GM10266 (cell line): ENCODE results near the gene CABLES1.
A peak's percentile ranks its signal among the peaks of the same experiment; 100 is the strongest.

Source experiments
- DNase-seq: peaks from one replicate; pipeline ENCODE4 v3.0.0; 2012; ENCODE audit errors: extremely low spot score
- CTCF ChIP-seq: IDR thresholded peaks from 2 replicates; pipeline ENCODE4 v1.5.1; 2012; ENCODE audit warnings: mild to moderate bottlenecking, low read depth; ENCODE audit not compliant: control insufficient read depth, insufficient read depth; ENCODE audit errors: missing control alignments

Gene CABLES1

GRCh38 chr18:23239885-23240608 is 104.8 kb downstream of the CABLES1 start:
- no peak for DNase-seq
- TF ChIP-seq CTCF, result no peak

- no peak for TF ChIP-seq CTCF
Measured at GRCh38 chr18:23240609-23240930, 105.3 kb downstream of the CABLES1 start.

GRCh38 chr18:23241833-23242496 is 106.7 kb downstream of the CABLES1 start:
- DNase-seq, result peak; percentile 85

More at GRCh38 chr18:23240609-23240930, 105.3 kb downstream of the CABLES1 start:
- no peak for DNase-seq

GRCh38 chr18:23243178-23243577 is 107.9 kb downstream of the CABLES1 start:
- TF ChIP-seq CTCF, result peak; percentile 32
- no peak for DNase-seq

- no peak for TF ChIP-seq CTCF
- no peak for DNase-seq
Measured at GRCh38 chr18:23243816-23244215, 108.5 kb downstream of the CABLES1 start.

DNA sequence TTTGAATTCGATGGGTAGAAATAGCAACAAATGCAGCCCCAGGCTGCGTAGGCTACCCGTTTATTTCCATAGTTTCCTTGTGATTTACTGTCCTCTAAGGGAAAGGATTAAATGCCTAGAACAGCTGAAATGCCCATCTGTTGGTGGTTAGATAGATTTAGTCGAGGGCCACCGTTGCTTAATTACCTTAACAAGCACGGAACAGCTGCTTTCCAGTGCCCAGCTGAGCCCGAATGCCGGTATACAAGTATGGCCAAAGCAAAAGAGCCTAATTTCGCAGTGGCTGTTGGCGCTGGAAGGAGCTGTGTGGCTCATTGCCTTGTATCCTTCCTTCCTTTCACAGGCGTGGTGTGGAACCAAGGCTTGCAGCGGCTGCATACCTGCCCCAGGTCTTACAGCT is 109.1 kb downstream of the CABLES1 start:
- TF ChIP-seq CTCF, result no peak
- DNase-seq, result no peak

DNA sequence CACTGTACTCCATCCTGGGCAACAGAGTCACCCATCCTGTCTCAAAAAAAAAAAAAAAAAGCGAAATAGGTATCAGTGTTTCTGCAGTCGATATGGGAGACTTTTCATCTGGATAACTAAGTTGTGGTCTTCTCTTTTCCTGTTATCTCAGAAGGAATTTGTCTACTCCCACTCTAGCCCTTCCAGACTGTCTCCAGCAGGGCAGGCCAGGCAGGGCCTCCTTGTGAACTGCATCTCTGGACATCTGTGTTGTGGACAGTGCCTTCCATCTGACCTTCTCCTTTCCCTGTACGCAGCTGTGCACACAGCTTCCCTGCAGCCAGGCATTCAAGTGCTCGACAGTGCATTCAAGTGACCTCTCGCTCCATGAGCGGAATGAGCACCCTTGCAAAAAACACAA is 110.2 kb downstream of the CABLES1 start:
- no peak for DNase-seq
- TF ChIP-seq CTCF, result no peak
